Measurements from ENCODE around the gene MED28. TPM values are rescaled to one million over a fixed set of nuclear protein-coding genes. Genes with fewer than 3 reads are reported as not detected.

The MED28 gene
- total and polyA plus RNA-seq, 2 of the 4 experiments (the other 2 are of a cell fraction), result 8.8 to 9.3 TPM

GRCh38 chr4:17682222-17682566 lies 67.8 kb downstream of the MED28 start:
- H3K18ac ChIP-seq (ENCODE audit: low read depth, low read length), result no peak overlapping the region
- DNase-seq, result no peak
- H2BK120ac ChIP-seq (ENCODE audit: low read depth, low read length), result no peak overlapping the region
- H3K9me3 ChIP-seq (ENCODE audit: control insufficient read depth, insufficient read depth, low read length), result no peaks in the 10 kb centered on the region
- in situ Hi-C loops (cut with MboI; ENCODE audit: low sequenced_read_pairs), result no loop called here
- H3K23ac ChIP-seq (ENCODE audit: low read depth, low read length), result no peak overlapping the region
- H2AFZ ChIP-seq (replicated peaks; ENCODE audit: low read length, poor library complexity), result no peak overlapping the region
- no peak overlapping the region for H4K8ac ChIP-seq (ENCODE audit: low read depth in 2 of 2, low read length in 2 of 2)
- H2BK20ac ChIP-seq (ENCODE audit: low read depth, low read length), result no peak overlapping the region
- no peaks in the 10 kb centered on the region for H3K79me1 ChIP-seq (ENCODE audit: low read depth in 1 of 2, low read length in 2 of 2)
- no peak overlapping the region for H3K56ac ChIP-seq (ENCODE audit: extremely low read depth, insufficient read depth, low read length)
- dilution Hi-C loops (cut with HindIII; ENCODE audit: low sequenced_read_pairs, unreplicated experiment), result no loop called here
- BruUV-seq (replicated peaks), result no TSS peak
- H3K4me1 ChIP-seq (ENCODE audit: control insufficient read depth, insufficient read depth, low read length), result no peaks in the 10 kb centered on the region
- H3K36me3 ChIP-seq (ENCODE audit: control insufficient read depth, insufficient read depth, low read length), result no peaks in the 10 kb centered on the region
- no peak overlapping the region for H4K5ac ChIP-seq (ENCODE audit: low read depth, low read length)
- CTCF ChIA-PET, result no interaction called here
- H3K9me1 ChIP-seq (ENCODE audit: insufficient read depth, low read length), result no peaks in the 10 kb centered on the region
- H2AK9ac ChIP-seq (replicated peaks; ENCODE audit: low read depth, low read length, poor library complexity), result no peak overlapping the region
- no peak overlapping the region for H3K14ac ChIP-seq (replicated peaks; ENCODE audit: low read depth, low read length)
- H2BK5ac ChIP-seq (ENCODE audit: low read depth, low read length, poor library complexity, severe bottlenecking), result no peak overlapping the region
- no peak overlapping the region for H4K91ac ChIP-seq (ENCODE audit: insufficient read depth, low read depth, low read length)
- ATAC-seq (ENCODE audit: low read depth), result no peak
- POLR2A ChIA-PET (ENCODE audit: unreplicated experiment), result no interaction called here
- WGBS, 2 experiments (ENCODE audit: extremely low coverage in 2 of 2, insufficient read length in 1 of 2), result no CpG with 5 or more reads among the region's 2 CpGs
- H3K27me3 ChIP-seq (ENCODE audit: control insufficient read depth, insufficient read depth, low read length), result no peaks in the 10 kb centered on the region
- no peak overlapping the region for H3K4ac ChIP-seq (ENCODE audit: low read depth, low read length)
- no peaks in the 10 kb centered on the region for H4K20me1 ChIP-seq (ENCODE audit: insufficient read depth, low read length)
- no peak for TF ChIP-seq MAFK (IDR thresholded peaks at IDR 0.05; ENCODE audit: low read depth, low read length)
- no peak for TF ChIP-seq MXI1 (IDR thresholded peaks at IDR 0.05; ENCODE audit: borderline replicate concordance, low read depth, low read length)
- no peak for TF ChIP-seq FOS (IDR thresholded peaks at IDR 0.05; ENCODE audit: low read depth, low read length)
- no peak for TF ChIP-seq CTCF (conservative IDR thresholded peaks at IDR 0.05; ENCODE audit: low read depth, low read length)
- TF ChIP-seq POLR2A (IDR thresholded peaks at IDR 0.05; ENCODE audit: low read depth, low read length), result no peak
- TF ChIP-seq USF2 (IDR thresholded peaks at IDR 0.05; ENCODE audit: low read depth, low read length), result no peak
- TF ChIP-seq CEBPB (IDR thresholded peaks at IDR 0.05; ENCODE audit: low read depth, low read length), result no peak
- TF ChIP-seq CHD1 (IDR thresholded peaks at IDR 0.05; ENCODE audit: low read depth, low read length), result no peak
- intact Hi-C loops (cut with micrococcal nuclease), result no loop called here
- H3K4me2 ChIP-seq (ENCODE audit: low read depth, low read length), result no peak overlapping the region
- H3K9ac ChIP-seq (ENCODE audit: low read depth, low read length), result no peak overlapping the region
- H3K4me3 ChIP-seq (ENCODE audit: insufficient read depth, low read depth, low read length), result no peak overlapping the region
- H2AK5ac ChIP-seq (ENCODE audit: low read depth, low read length), result no peak overlapping the region
- H3K27ac ChIP-seq (ENCODE audit: insufficient read depth, low read length), result no peak overlapping the region
- H2BK15ac ChIP-seq (ENCODE audit: low read depth, low read length), result no peak overlapping the region

Other genes starting within 250 kb of the MED28 start
- 10.4 and 10.8 TPM in 2 replicates for gene QDPR, start 102.6 kb upstream of the MED28 start, total RNA-seq (2012; rRNA removed)
- 28.4 and 31.1 TPM in 2 replicates for gene QDPR, start 102.6 kb upstream of the MED28 start, polyA plus RNA-seq (2012; rRNA removed)
- gene CLRN2, start 99.5 kb upstream of the MED28 start, total RNA-seq (2012; rRNA removed), result not detected in 2 replicates
- not detected in 2 replicates for gene CLRN2, start 99.5 kb upstream of the MED28 start, polyA plus RNA-seq (2012; rRNA removed)
- 91.6 and 93.0 TPM in 2 replicates for gene LAP3, start 37.4 kb upstream of the MED28 start, total RNA-seq (2012; rRNA removed)
- 52.7 and 57.9 TPM in 2 replicates for gene LAP3, start 37.4 kb upstream of the MED28 start, polyA plus RNA-seq (2012; rRNA removed)
- gene FAM184B, start 167.0 kb downstream of the MED28 start, total RNA-seq (2012; rRNA removed), result 0.18 and 0.28 TPM in 2 replicates
- gene FAM184B, start 167.0 kb downstream of the MED28 start, polyA plus RNA-seq (2012; rRNA removed), result 0.07 and 0.13 TPM in 2 replicates
- gene DCAF16, start 196.1 kb downstream of the MED28 start, total RNA-seq (2012; rRNA removed), result 23.6 and 31.5 TPM in 2 replicates
- 15.0 and 15.1 TPM in 2 replicates for gene DCAF16, start 196.1 kb downstream of the MED28 start, polyA plus RNA-seq (2012; rRNA removed)
- gene NCAPG, start 196.3 kb downstream of the MED28 start, total RNA-seq (2012; rRNA removed), result 26.7 and 41.7 TPM in 2 replicates
- gene NCAPG, start 196.3 kb downstream of the MED28 start, polyA plus RNA-seq (2012; rRNA removed), result 9.1 and 10.9 TPM in 2 replicates